GM18507 (cell line): ENCODE measurements around the gene ZFAND2A.
"Not testable (repeated sequence)": the region's sequence is repeated elsewhere in the genome, so short reads cannot be mapped to it uniquely, and the experiment has no call there.

Source experiments
- DNase-seq: peaks from one replicate; pipeline ENCODE4 v3.0.0; 2011; ENCODE audit warnings: low read depth; ENCODE audit not compliant: insufficient read length; ENCODE audit errors: extremely low spot score
- FAIRE-seq: peaks from 2 replicates; lab custom pipeline; 2011; peaks lifted over from hg19 to GRCh38; lab: Jason Lieb, UNC

The ZFAND2A gene

GRCh38 chr7:1155818-1156781, 3.9 kb downstream of the ZFAND2A start:
- not testable (repeated sequence) for FAIRE-seq, DNase-seq

GRCh38 chr7:1154172-1154739, 5.7 kb downstream of the ZFAND2A start:
- FAIRE-seq = no peak

GRCh38 chr7:1152492-1152891, 7.5 kb downstream of the ZFAND2A start:
- DNase-seq (no peak), FAIRE-seq (no peak)

More at GRCh38 chr7:1154172-1154739, 5.7 kb downstream of the ZFAND2A start:
- DNase-seq = no peak

- DNase-seq (no peak), FAIRE-seq (no peak)
Measured at GRCh38 chr7:1151653-1152425, 8.2 kb downstream of the ZFAND2A start.

- DNase-seq = no peak
- no peak for FAIRE-seq
Measured at GRCh38 chr7:1151156-1151555, 8.8 kb downstream of the ZFAND2A start.

GRCh38 chr7:1150400-1151002, 9.5 kb downstream of the ZFAND2A start:
- no peak for DNase-seq

GRCh38 chr7:1149351-1149794, 10.6 kb downstream of the ZFAND2A start:
- FAIRE-seq (no peak), DNase-seq (no peak)

More at GRCh38 chr7:1150400-1151002, 9.5 kb downstream of the ZFAND2A start:
- no peak for FAIRE-seq

GRCh38 chr7:1147873-1148272, 12.1 kb downstream of the ZFAND2A start:
- not testable (repeated sequence) for FAIRE-seq, DNase-seq

- DNase-seq = no peak
Measured at GRCh38 chr7:1144269-1144771, 15.7 kb downstream of the ZFAND2A start.

GRCh38 chr7:1143031-1143430, 17.0 kb downstream of the ZFAND2A start:
- not testable (repeated sequence) for FAIRE-seq, DNase-seq

More at GRCh38 chr7:1144269-1144771, 15.7 kb downstream of the ZFAND2A start:
- FAIRE-seq = no peak

- no peak for DNase-seq
- no peak for FAIRE-seq
Measured at GRCh38 chr7:1142051-1142635, 17.9 kb downstream of the ZFAND2A start.

- FAIRE-seq (no peak), DNase-seq (no peak)
Measured at GRCh38 chr7:1141651-1142050, 18.3 kb downstream of the ZFAND2A start.

GRCh38 chr7:1140476-1141104, 19.4 kb downstream of the ZFAND2A start:
- FAIRE-seq (no peak), DNase-seq (no peak)

GRCh38 chr7:1137517-1138167, 22.4 kb downstream of the ZFAND2A start:
- no peak for FAIRE-seq
- no peak for DNase-seq

GRCh38 chr7:1136841-1137516, 23.0 kb downstream of the ZFAND2A start:
- FAIRE-seq (no peak), DNase-seq (no peak)

GRCh38 chr7:1134951-1135350, 25.0 kb downstream of the ZFAND2A start:
- FAIRE-seq (no peak), DNase-seq (no peak)

- FAIRE-seq (no peak), DNase-seq (no peak)
Measured at GRCh38 chr7:1131471-1132265, 28.3 kb downstream of the ZFAND2A start.
